IMR-90 (cell line): ENCODE data around the gene PEX26. TPM values are rescaled to one million over a fixed set of nuclear protein-coding genes. Genes with fewer than 3 reads are reported as not detected.

Source experiments
- ATAC-seq: fragments of 200-7000 bp; cut with Tn5 transposase; 2 replicates; pipeline ENCODE4 v1.9.1; 2020; ENCODE audit warnings: low read depth, mild to moderate bottlenecking, moderate library complexity
- BruUV-seq: library from RNA; stranded (reverse); fragments of 400-500 nt; replicated peaks from 2 replicates; lab custom pipeline; 2021; lab: Mats Ljungman, UMichigan
- CTCF ChIA-PET: fragments of 300-600 bp; formaldehyde crosslinking; extraction: SDS; loops from one replicate; lab custom pipeline; 2021; ENCODE audit warnings: antibody characterized with exemption; lab: Yijun Ruan, JAX
- POLR2A ChIA-PET: fragments of 300-600 bp; sonication (Branson Sonifier 250); formaldehyde crosslinking; loops from one replicate; lab custom pipeline; 2022; ENCODE audit warnings: antibody characterized with exemption; ENCODE audit not compliant: unreplicated experiment; lab: Charles Lee
- DNase-seq: peaks from one replicate; pipeline ENCODE4 v3.0.0; 2013
- H2AFZ ChIP-seq: replicated peaks from 2 replicates; pipeline ENCODE3; 2013; ENCODE audit warnings: low read length, mild to moderate bottlenecking; ENCODE audit not compliant: poor library complexity
- H2AK5ac ChIP-seq: 2 replicates; pipeline ENCODE4 v1.6.1; 2013; ENCODE audit warnings: low read depth, low read length, inconsistent platforms
- H2AK9ac ChIP-seq: replicated peaks from 2 replicates; pipeline ENCODE3; 2013; ENCODE audit warnings: mild to moderate bottlenecking, low read depth, low read length, moderate library complexity; ENCODE audit not compliant: poor library complexity
- H2BK120ac ChIP-seq: 2 replicates; pipeline ENCODE4 v1.6.1; 2013; ENCODE audit warnings: low read depth, low read length, inconsistent platforms
- H2BK15ac ChIP-seq: 3 replicates; pipeline ENCODE4 v1.6.1; 2013; ENCODE audit warnings: low read depth, low read length, inconsistent platforms
- H2BK20ac ChIP-seq: 2 replicates; pipeline ENCODE4 v1.6.1; 2013; ENCODE audit warnings: low read depth, mild to moderate bottlenecking, inconsistent platforms, low read length, moderate library complexity
- H2BK5ac ChIP-seq: 2 replicates; pipeline ENCODE4 v1.6.1; 2013; ENCODE audit warnings: mild to moderate bottlenecking, low read depth, low read length, inconsistent platforms; ENCODE audit not compliant: poor library complexity, severe bottlenecking
- H3K14ac ChIP-seq: replicated peaks from 2 replicates; pipeline ENCODE4 v1.6.1; 2013; ENCODE audit warnings: low read depth, low read length, inconsistent platforms
- H3K18ac ChIP-seq: 2 replicates; pipeline ENCODE4 v1.6.1; 2013; ENCODE audit warnings: low read depth, low read length, control low read depth
- H3K23ac ChIP-seq: 2 replicates; pipeline ENCODE4 v1.6.1; 2013; ENCODE audit warnings: low read depth, low read length, inconsistent platforms
- H3K27ac ChIP-seq: 2 replicates; pipeline ENCODE4 v1.5.1; 2013; ENCODE audit warnings: mild to moderate bottlenecking, control low read depth, low read length; ENCODE audit not compliant: insufficient read depth
- H3K27me3 ChIP-seq: 2 replicates; pipeline ENCODE4 v1.6.1; 2013; ENCODE audit warnings: low read length; ENCODE audit not compliant: control insufficient read depth, insufficient read depth
- H3K36me3 ChIP-seq: 2 replicates; pipeline ENCODE4 v1.6.1; 2013; ENCODE audit warnings: low read length, mixed read lengths; ENCODE audit not compliant: control insufficient read depth, insufficient read depth
- H3K4ac ChIP-seq: 2 replicates; pipeline ENCODE4 v1.6.1; 2013; ENCODE audit warnings: low read depth, low read length, inconsistent platforms
- H3K4me1 ChIP-seq: 2 replicates; pipeline ENCODE4 v1.6.1; 2013; ENCODE audit warnings: low read length, mixed read lengths; ENCODE audit not compliant: control insufficient read depth, insufficient read depth
- H3K4me2 ChIP-seq: 2 replicates; pipeline ENCODE4 v1.6.1; 2013; ENCODE audit warnings: low read depth, mild to moderate bottlenecking, control low read depth, low read length, moderate library complexity
- H3K4me3 ChIP-seq: 2 replicates; pipeline ENCODE4 v1.5.1; 2013; ENCODE audit warnings: low read depth, mild to moderate bottlenecking, control low read depth, low read length, moderate library complexity; ENCODE audit not compliant: insufficient read depth
- H3K56ac ChIP-seq: 2 replicates; pipeline ENCODE4 v1.6.1; 2013; ENCODE audit warnings: low read length, inconsistent platforms; ENCODE audit not compliant: insufficient read depth; ENCODE audit errors: extremely low read depth
- H3K79me1 ChIP-seq, 2 experiments: 2 replicates each; pipeline ENCODE4 v1.6.1; 2013; ENCODE audit warnings: low read length in 2 of 2, inconsistent platforms in 1 of 2, low read depth in 1 of 2
- H3K9ac ChIP-seq: 2 replicates; pipeline ENCODE4 v1.6.1; 2013; ENCODE audit warnings: low read depth, low read length, control low read depth
- H3K9me1 ChIP-seq: 2 replicates; pipeline ENCODE4 v1.6.1; 2013; ENCODE audit warnings: low read length, inconsistent platforms; ENCODE audit not compliant: insufficient read depth
- H3K9me3 ChIP-seq: 2 replicates; pipeline ENCODE4 v1.6.1; 2013; ENCODE audit warnings: low read length; ENCODE audit not compliant: control insufficient read depth, insufficient read depth
- H4K20me1 ChIP-seq: 2 replicates; pipeline ENCODE4 v1.6.1; 2013; ENCODE audit warnings: low read length, inconsistent platforms; ENCODE audit not compliant: insufficient read depth
- H4K5ac ChIP-seq: 2 replicates; pipeline ENCODE4 v1.6.1; 2013; ENCODE audit warnings: mild to moderate bottlenecking, low read depth, low read length, control low read depth
- H4K8ac ChIP-seq, 2 experiments: 2 replicates each; pipeline ENCODE4 v1.6.1; 2013; ENCODE audit warnings: low read depth in 2 of 2, low read length in 2 of 2, control low read depth in 1 of 2, inconsistent platforms in 1 of 2
- H4K91ac ChIP-seq: 2 replicates; pipeline ENCODE4 v1.6.1; 2013; ENCODE audit warnings: low read depth, low read length, inconsistent platforms; ENCODE audit not compliant: insufficient read depth
- MAZ ChIP-seq: IDR thresholded peaks from 2 replicates; pipeline ENCODE4 v1.6.1; 2012; ENCODE audit warnings: low read depth, mild to moderate bottlenecking, low read length, improper control_type of control experiment, moderate library complexity, borderline replicate concordance
- WGBS, 2 experiments: methylation state at CpG; one replicate each; pipeline versions ENCODE4 v1.1.5 to v1.1.7; 2013; ENCODE audit warnings: missing lambda C conversion rate in 2 of 2; ENCODE audit not compliant: insufficient read length in 1 of 2; ENCODE audit errors: extremely low coverage in 2 of 2; 5-methylcytosine and 5-hydroxymethylcytosine counted together
- dilution Hi-C: fragments of 300-500 bp; cut with HindIII; formaldehyde crosslinking; loops from one replicate; pipeline ENCODE4 v1.14.3; 2018; ENCODE audit warnings: low sequenced_read_pairs; ENCODE audit not compliant: unreplicated experiment
- in situ Hi-C: fragments of 300-500 bp; cut with MboI; formaldehyde crosslinking; loops from 3 replicates; pipeline ENCODE4 v1.14.3; 2019; ENCODE audit warnings: low sequenced_read_pairs, inconsistent platforms, mixed read lengths
- intact Hi-C: fragments of 100-400 bp; cut with micrococcal nuclease; formaldehyde crosslinking; loops from 2 replicates; pipeline ENCODE4 v1.10.0; 2022
- polyA plus RNA-seq, 3 experiments: library from polyadenylated mRNA; depleted of rRNA; stranded (reverse); fragments of >200 nt; gene quantifications; 2 replicates each; pipeline ENCODE4 v1.2.3, GENCODE V29; 2012; ENCODE audit warnings: low replicate concordance in 1 of 3
- total RNA-seq: library from RNA; depleted of rRNA; stranded (reverse); fragments of >200 nt; gene quantifications from 2 replicates; pipeline ENCODE4 v1.2.3, GENCODE V29; 2012

PEX26 gene
- total and polyA plus RNA-seq, 2 of the 4 experiments (the other 2 are of a cell fraction): 12.2 to 18.5 TPM

- in situ Hi-C loops: no loop called here
- no peak overlapping the region for H3K4me2 ChIP-seq
- H3K79me1 ChIP-seq: no peaks in the 10 kb centered on the region
- ATAC-seq: no peak
- no peak for DNase-seq
- ChIA-PET CTCF (interaction anchor here (0.9 kb wide), 1 partner anchor 119 kb away, joined by 3 read pairs; no protein-coding TSS in a partner anchor), POLR2A (no interaction called here)
- no peaks in the 10 kb centered on the region for H3K27me3 ChIP-seq
- no peak overlapping the region for H2BK5ac ChIP-seq
- no peak overlapping the region for H3K4me3 ChIP-seq
- H3K36me3 ChIP-seq: no peaks in the 10 kb centered on the region
- no peak overlapping the region for H2BK120ac ChIP-seq
- H2BK20ac ChIP-seq: no peak overlapping the region
- H2BK15ac ChIP-seq: no peak overlapping the region
- H4K5ac ChIP-seq: no peak overlapping the region
- 0 out of 2 replicates have a peak overlapping the region, but pooled peaks have one; percentile 5 for H2AK5ac ChIP-seq
- no peak overlapping the region for H4K91ac ChIP-seq
- no peak overlapping the region for H3K56ac ChIP-seq
- no peaks in the 10 kb centered on the region for H3K9me3 ChIP-seq
- no peak overlapping the region for H3K27ac ChIP-seq
- no peak overlapping the region for H3K14ac ChIP-seq
- no peak overlapping the region for H2AK9ac ChIP-seq
- peaks cover 12% of the 10 kb centered on the region for H3K9me1 ChIP-seq
- no peak overlapping the region for H2AFZ ChIP-seq
- peaks cover 5% of the 10 kb centered on the region; the same call in 1 of the 2 replicates for H4K20me1 ChIP-seq
- TF ChIP-seq MAZ: no peak
- H3K4me1 ChIP-seq: peaks cover 12% of the 10 kb centered on the region
- no TSS peak for BruUV-seq
- intact Hi-C loops: no loop called here
- H3K4ac ChIP-seq: no peak overlapping the region
- H3K23ac ChIP-seq: no peak overlapping the region
- dilution Hi-C loops: no loop called here
- no peak overlapping the region for H4K8ac ChIP-seq
- no CpG with 5 or more reads among the region's 2 CpGs for WGBS, 2 experiments
- no peak overlapping the region for H3K9ac ChIP-seq
- no peak overlapping the region for H3K18ac ChIP-seq
Measured at GRCh38 chr22:18029686-18030267, 48.0 kb upstream of the PEX26 start.
